ENCODE data around the gene PERCC1. TPM values are rescaled to one million over a fixed set of nuclear protein-coding genes. Genes with fewer than 3 reads are reported as not detected.

Gene PERCC1
- total and polyA plus RNA-seq, 2 of the 4 experiments (the other 2 are of a cell fraction) = not detected

DNA sequence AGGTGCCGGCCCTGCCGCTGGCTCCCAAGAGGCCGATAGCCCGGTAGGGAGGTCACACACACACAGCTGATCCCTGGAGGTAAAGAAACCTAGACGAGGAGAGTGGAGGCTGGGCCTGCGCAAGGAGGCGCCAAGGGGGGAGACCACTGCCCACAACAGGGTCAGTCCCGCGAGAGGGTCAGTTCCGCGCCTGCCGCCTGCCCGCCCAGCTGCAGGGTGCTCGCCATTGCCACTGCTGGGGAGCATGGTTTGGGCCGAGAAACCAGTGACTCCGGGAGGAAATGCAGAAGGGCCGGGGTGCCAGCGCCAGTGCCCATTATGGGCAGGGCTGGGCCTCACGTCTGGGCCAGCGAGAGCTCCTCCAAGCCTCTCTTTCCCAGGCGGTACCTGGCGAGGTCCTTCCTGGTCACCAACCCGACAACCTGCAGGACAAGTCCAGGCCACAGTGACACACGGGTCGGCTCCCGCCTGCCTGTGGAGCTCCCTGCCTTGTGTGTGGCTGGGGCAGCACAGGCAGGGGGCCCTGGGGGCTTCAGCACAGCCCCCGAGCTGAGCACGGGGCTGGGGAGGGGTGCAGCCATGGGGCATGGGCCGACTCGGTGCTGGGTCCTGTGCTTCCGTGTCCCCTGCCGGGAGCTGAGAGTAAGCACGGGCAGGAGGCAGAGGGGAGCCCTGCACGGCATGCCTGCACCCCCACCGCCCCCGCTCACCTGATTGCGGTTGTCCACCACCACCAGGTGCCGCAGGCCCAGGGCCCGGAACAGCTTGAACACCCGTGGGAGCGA is 15.6 kb downstream of the PERCC1 start:
- POLR2A ChIA-PET (ENCODE audit: unreplicated experiment) = no interaction called here
- no peaks in the 10 kb centered on the region for H3K79me1 ChIP-seq (ENCODE audit: low read depth in 1 of 2, low read length in 2 of 2)
- dilution Hi-C loops (cut with HindIII; ENCODE audit: low sequenced_read_pairs, unreplicated experiment) = no loop called here
- no peak overlapping the region for H3K18ac ChIP-seq (ENCODE audit: low read depth, low read length)
- H3K4me3 ChIP-seq (ENCODE audit: insufficient read depth, low read depth, low read length) = no peak overlapping the region
- CTCF ChIA-PET = no interaction called here
- no peaks in the 10 kb centered on the region for H3K27me3 ChIP-seq (ENCODE audit: control insufficient read depth, insufficient read depth, low read length)
- no peak overlapping the region for H2BK15ac ChIP-seq (ENCODE audit: low read depth, low read length)
- no peak overlapping the region for H3K9ac ChIP-seq (ENCODE audit: low read depth, low read length)
- H4K20me1 ChIP-seq (ENCODE audit: insufficient read depth, low read length) = no peaks in the 10 kb centered on the region
- no peak overlapping the region for H2AK5ac ChIP-seq (ENCODE audit: low read depth, low read length)
- H3K4me1 ChIP-seq (ENCODE audit: control insufficient read depth, insufficient read depth, low read length) = no peaks in the 10 kb centered on the region
- H4K8ac ChIP-seq (ENCODE audit: low read depth in 2 of 2, low read length in 2 of 2) = no peak overlapping the region
- peaks cover 27% of the 10 kb centered on the region for H3K36me3 ChIP-seq (ENCODE audit: control insufficient read depth, insufficient read depth, low read length)
- in situ Hi-C loops (cut with MboI; ENCODE audit: low sequenced_read_pairs) = no loop called here
- no peak overlapping the region for H3K23ac ChIP-seq (ENCODE audit: low read depth, low read length)
- H3K9me1 ChIP-seq (ENCODE audit: insufficient read depth, low read length) = no peaks in the 10 kb centered on the region
- DNase-seq (no peak), ATAC-seq (ENCODE audit: low read depth) (no peak)
- intact Hi-C loops (cut with micrococcal nuclease) = no loop called here
- 95% methylated on average over 25 of the region's 41 CpGs; no CpG with 5 or more reads in 1 of the 2 experiments for WGBS, 2 experiments (ENCODE audit: extremely low coverage in 2 of 2, insufficient read length in 1 of 2)
- no peak for TF ChIP-seq RCOR1 (IDR thresholded peaks at IDR 0.05; ENCODE audit: insufficient replicate concordance, low read length)
- TF ChIP-seq MXI1 (IDR thresholded peaks at IDR 0.05; ENCODE audit: borderline replicate concordance, low read depth, low read length) = no peak
- TF ChIP-seq RFX5 (IDR thresholded peaks at IDR 0.05; ENCODE audit: low read depth, low read length) = no peak
- TF ChIP-seq BHLHE40 (IDR thresholded peaks at IDR 0.05; ENCODE audit: low read depth, low read length) = no peak
- no peak for TF ChIP-seq FOS (IDR thresholded peaks at IDR 0.05; ENCODE audit: low read depth, low read length)
- no peak for TF ChIP-seq CEBPB (IDR thresholded peaks at IDR 0.05; ENCODE audit: low read depth, low read length)
- no peak for TF ChIP-seq MAZ (IDR thresholded peaks at IDR 0.05; ENCODE audit: borderline replicate concordance, low read depth, low read length)
- no peak overlapping the region for H2AK9ac ChIP-seq (replicated peaks; ENCODE audit: low read depth, low read length, poor library complexity)
- no peak overlapping the region for H3K4ac ChIP-seq (ENCODE audit: low read depth, low read length)
- H4K91ac ChIP-seq (ENCODE audit: insufficient read depth, low read depth, low read length) = no peak overlapping the region
- H2BK5ac ChIP-seq (ENCODE audit: low read depth, low read length, poor library complexity, severe bottlenecking) = no peak overlapping the region
- H3K4me2 ChIP-seq (ENCODE audit: low read depth, low read length) = no peak overlapping the region
- no peak overlapping the region for H3K14ac ChIP-seq (replicated peaks; ENCODE audit: low read depth, low read length)
- no peak overlapping the region for H2BK20ac ChIP-seq (ENCODE audit: low read depth, low read length)
- H4K5ac ChIP-seq (ENCODE audit: low read depth, low read length) = no peak overlapping the region
- H3K27ac ChIP-seq (ENCODE audit: insufficient read depth, low read length) = no peak overlapping the region
- H3K9me3 ChIP-seq (ENCODE audit: control insufficient read depth, insufficient read depth, low read length) = no peaks in the 10 kb centered on the region
- H3K56ac ChIP-seq (ENCODE audit: extremely low read depth, insufficient read depth, low read length) = no peak overlapping the region
- no TSS peak for BruUV-seq (replicated peaks)
- H2AFZ ChIP-seq (replicated peaks; ENCODE audit: low read length, poor library complexity) = no peak overlapping the region
- H2BK120ac ChIP-seq (ENCODE audit: low read depth, low read length) = no peak overlapping the region

Data from IMR-90 (cell line).